ENCODE results near the gene KRT84.

DNA sequence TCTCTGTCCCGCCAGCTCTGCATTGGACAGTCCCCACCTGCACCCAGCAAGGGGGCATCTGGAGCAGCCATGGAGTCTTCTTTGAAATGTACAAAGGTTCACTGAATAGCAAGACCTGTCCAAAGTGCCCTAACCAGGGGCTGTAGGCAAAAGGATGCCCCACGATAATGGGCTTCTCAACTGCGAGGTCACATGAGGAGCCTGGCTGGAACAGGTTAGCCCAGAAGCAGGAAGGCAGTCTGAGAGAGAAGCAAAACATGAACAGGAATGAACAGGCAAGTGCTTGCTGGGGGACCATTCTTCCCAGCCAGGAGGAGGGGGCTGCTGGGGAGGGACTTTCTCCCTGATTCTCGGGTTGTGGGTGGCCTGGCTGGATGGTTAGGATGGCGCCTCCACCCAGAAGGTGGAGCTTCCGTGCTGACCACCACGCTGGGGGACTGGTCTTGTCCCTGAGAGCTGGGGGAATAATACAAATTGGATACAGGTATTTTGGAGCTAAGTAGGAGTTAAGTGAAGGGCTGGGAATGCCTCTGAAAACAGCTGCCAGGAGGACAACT is 25.3 kb downstream of the KRT84 start:
- TF ChIP-seq CTCF (conservative IDR thresholded peaks at IDR 0.05; ENCODE audit: low read length) (no peak), EZH2phosphoT487 (IDR thresholded peaks at IDR 0.05; ENCODE audit: borderline replicate concordance, low read depth, low read length) (no peak)
